ENCODE results near the gene RERE.

GRCh38 chr1:8358241-8358896 lies 459.1 kb downstream of the RERE start:
- TF ChIP-seq POLR2A (IDR thresholded peaks at IDR 0.05; ENCODE audit: low read depth, low read length) (no peak), POLR2AphosphoS5 (IDR thresholded peaks at IDR 0.05; ENCODE audit: low read depth, low read length) (no peak)
